A549 (cell line): ENCODE measurements around the gene KRTAP12-4. TPM values are rescaled to one million over a fixed set of nuclear protein-coding genes. Genes with fewer than 3 reads are reported as not detected.

Source experiments
- ATAC-seq, 2 experiments: fragments of 200-7000 bp in 1 of 2; fragments of >200 bp in 1 of 2; cut with Nextera tagmentation in 1 of 2; cut with Tn5 transposase in 1 of 2; 3 replicates each; pipeline versions ENCODE4 v1.8.0 to v1.9.1; 2018 to 2020; ENCODE audit warnings: mild to moderate bottlenecking in 1 of 2, moderate library complexity in 1 of 2
- CTCF ChIA-PET: fragments of 300-600 bp; sonication (Branson Sonifier 250); formaldehyde crosslinking; extraction: SDS; loops from one replicate; lab custom pipeline; 2021; ENCODE audit warnings: antibody characterized with exemption, inconsistent platforms; lab: Yijun Ruan, JAX
- POLR2A ChIA-PET: fragments of 350-600 bp; formaldehyde crosslinking; extraction: SDS; loops from one replicate; lab custom pipeline; 2021; ENCODE audit warnings: antibody characterized with exemption, inconsistent platforms; lab: Yijun Ruan, JAX
- DNase-seq, 2 experiments: peaks; one replicate each; pipeline versions ENCODE4 v3.0.0 to v3.0.0-alpha.2; 2011 to 2016; ENCODE audit warnings: low read depth in 1 of 2, low spot score in 1 of 2
- FAIRE-seq: peaks from 2 replicates; lab custom pipeline; 2011; peaks lifted over from hg19 to GRCh38; lab: Jason Lieb, UNC
- H3K27ac ChIP-seq, 2 experiments: fragments of >200 bp; sonication (Bioruptor Twin); formaldehyde crosslinking; 3 replicates each; pipeline ENCODE4 v1.5.1; 2016 to 2017
- H3K4me1 ChIP-seq: fragments of >200 bp; sonication (Bioruptor Twin); formaldehyde crosslinking; 3 replicates; pipeline ENCODE4 v1.6.1; 2016
- H3K4me2 ChIP-seq: fragments of >200 bp; sonication (Bioruptor Twin); formaldehyde crosslinking; 3 replicates; pipeline ENCODE4 v1.6.1; 2016
- H3K4me3 ChIP-seq: fragments of >200 bp; sonication (Bioruptor Twin); formaldehyde crosslinking; 3 replicates; pipeline ENCODE4 v1.5.1; 2016
- H3K9me3 ChIP-seq: fragments of >200 bp; sonication (Bioruptor Twin); formaldehyde crosslinking; 3 replicates; pipeline ENCODE4 v1.6.1; 2016
- CBX2 ChIP-seq: fragments of 200-600 bp; sonication (generic); IDR thresholded peaks from 2 replicates; pipeline ENCODE4 v1.6.1; 2016; ENCODE audit warnings: low read depth, mild to moderate bottlenecking, borderline replicate concordance
- CHD4 ChIP-seq: fragments of 200-600 bp; sonication (generic); IDR thresholded peaks from 2 replicates; pipeline ENCODE4 v1.6.1; 2016; ENCODE audit warnings: antibody characterized with exemption, mild to moderate bottlenecking, borderline replicate concordance
- EP300 ChIP-seq, 2 experiments: fragments of >200 bp; sonication (Bioruptor Twin); formaldehyde crosslinking; IDR thresholded peaks; 2 replicates in 1 of 2; 3 replicates in 1 of 2; pipeline ENCODE4 v1.6.1; 2016 to 2017
- ESRRA ChIP-seq: fragments of 150-350 bp; IDR thresholded peaks from 2 replicates; pipeline ENCODE4 v1.6.1; 2014; ENCODE audit warnings: mild to moderate bottlenecking, low read length, borderline replicate concordance
- FOSL2 ChIP-seq, 2 experiments: fragments of 450-650 bp in 1 of 2; fragments of >200 bp in 1 of 2; sonication (Bioruptor Twin) in 1 of 2; formaldehyde crosslinking; IDR thresholded peaks; 2 replicates each; pipeline versions ENCODE4 v1.5.0 to v1.6.1; 2016 to 2020; ENCODE audit warnings: mild to moderate bottlenecking in 1 of 2, moderate library complexity in 1 of 2
- HDAC2 ChIP-seq: fragments of 200-600 bp; sonication (generic); IDR thresholded peaks from 2 replicates; pipeline ENCODE4 v1.6.1; 2016
- HEYL ChIP-seq: fragments of 250-450 bp; sonication (Bioruptor Pico); IDR thresholded peaks from 2 replicates; pipeline ENCODE4 v1.8.0; 2021; ENCODE audit warnings: mild to moderate bottlenecking, moderate library complexity
- NFE2L2 ChIP-seq: fragments of 150-350 bp; conservative IDR thresholded peaks from 2 replicates; pipeline ENCODE4 v1.6.1; 2014; ENCODE audit warnings: low read length
- PHF8 ChIP-seq: fragments of 200-600 bp; sonication (generic); IDR thresholded peaks from 2 replicates; pipeline ENCODE4 v1.6.1; 2016; ENCODE audit warnings: low read depth, mild to moderate bottlenecking, antibody characterized with exemption, moderate library complexity, borderline replicate concordance
- RCOR1 ChIP-seq: fragments of 150-350 bp; IDR thresholded peaks from 2 replicates; pipeline ENCODE4 v1.6.1; 2014; ENCODE audit warnings: antibody characterized with exemption, low read length, low read depth
- USF2 ChIP-seq: fragments of 450-650 bp; IDR thresholded peaks from 2 replicates; pipeline ENCODE4 v1.6.1; 2014; ENCODE audit warnings: antibody characterized with exemption
- ZC3H11A ChIP-seq: fragments of 450-650 bp; IDR thresholded peaks from 2 replicates; pipeline ENCODE4 v1.6.1; 2014; ENCODE audit warnings: antibody characterized with exemption, mild to moderate bottlenecking
- WGBS: methylation state at CpG from one replicate; pipeline ENCODE4 v1.1.6; 2017; ENCODE audit errors: missing lambda C conversion rate; 5-methylcytosine and 5-hydroxymethylcytosine counted together
- polyA plus RNA-seq, 4 experiments: library from polyadenylated mRNA; depleted of rRNA in 3 of 4; stranded (reverse); fragments of >200 nt; fragmentation: RNase III in 1 of 4; extraction: RNeasy Plus Mini Kit Qiagen cat#74134 plus additional on column Dnase treatment in 1 of 4; gene quantifications; 2 replicates in 3 of 4; 3 replicates in 1 of 4; pipeline ENCODE4 v1.2.3, GENCODE V29; 2011 to 2017
- small RNA-seq, 6 experiments: library from RNA; depleted of rRNA; stranded (forward); fragments of <200 nt; gene quantifications; one replicate each; pipeline ENCODE3, GENCODE V24; 2012
- TF ChIP-seq, protein P1 (sequence below): fragments of >200 bp; sonication (Bioruptor Twin); formaldehyde crosslinking; IDR thresholded peaks from 3 replicates; pipeline ENCODE4 v1.5.1; 2016
- TF ChIP-seq, protein P2 (sequence below): IDR thresholded peaks from 2 replicates; pipeline ENCODE4 v1.6.1; 2012
- TF ChIP-seq, protein P3 (sequence below): fragments of 150-350 bp; IDR thresholded peaks from 2 replicates; pipeline ENCODE4 v1.6.1; 2014; ENCODE audit warnings: low read depth, mild to moderate bottlenecking, low read length

The KRTAP12-4 gene
- polyA plus RNA-seq, 2 of the 4 experiments (the other 2 are of a cell fraction): not detected

- Histone ChIP-seq H3K9me3 (peaks cover 3% of the 10 kb centered on the region; the same call in 1 of the 3 replicates), H3K27ac (no peak overlapping the region), H3K4me1 (no peaks in the 10 kb centered on the region), H3K4me3 (no peak overlapping the region), H3K4me2 (no peak overlapping the region)
- FAIRE-seq (no peak), ATAC-seq (no peak), DNase-seq (no peak)
- TF ChIP-seq USF2 (no peak), HDAC2 (no peak), HEYL (CRISPR knock-in tag) (no peak), FOSL2 (IDR thresholded peaks at IDR 0.05) (no peak), FOSL2 (CRISPR knock-in tag; IDR thresholded peaks at IDR 0.05) (no peak), CHD4 (no peak), EP300 (IDR thresholded peaks at IDR 0.05) (no peak), PHF8 (no peak), NFE2L2 (no peak), RCOR1 (no peak), ESRRA (no peak), ZC3H11A (no peak), CBX2 (no peak)
- TF ChIP-seq, protein P1, sequence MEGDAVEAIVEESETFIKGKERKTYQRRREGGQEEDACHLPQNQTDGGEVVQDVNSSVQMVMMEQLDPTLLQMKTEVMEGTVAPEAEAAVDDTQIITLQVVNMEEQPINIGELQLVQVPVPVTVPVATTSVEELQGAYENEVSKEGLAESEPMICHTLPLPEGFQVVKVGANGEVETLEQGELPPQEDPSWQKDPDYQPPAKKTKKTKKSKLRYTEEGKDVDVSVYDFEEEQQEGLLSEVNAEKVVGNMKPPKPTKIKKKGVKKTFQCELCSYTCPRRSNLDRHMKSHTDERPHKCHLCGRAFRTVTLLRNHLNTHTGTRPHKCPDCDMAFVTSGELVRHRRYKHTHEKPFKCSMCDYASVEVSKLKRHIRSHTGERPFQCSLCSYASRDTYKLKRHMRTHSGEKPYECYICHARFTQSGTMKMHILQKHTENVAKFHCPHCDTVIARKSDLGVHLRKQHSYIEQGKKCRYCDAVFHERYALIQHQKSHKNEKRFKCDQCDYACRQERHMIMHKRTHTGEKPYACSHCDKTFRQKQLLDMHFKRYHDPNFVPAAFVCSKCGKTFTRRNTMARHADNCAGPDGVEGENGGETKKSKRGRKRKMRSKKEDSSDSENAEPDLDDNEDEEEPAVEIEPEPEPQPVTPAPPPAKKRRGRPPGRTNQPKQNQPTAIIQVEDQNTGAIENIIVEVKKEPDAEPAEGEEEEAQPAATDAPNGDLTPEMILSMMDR: no peak
- TF ChIP-seq, protein P2, sequence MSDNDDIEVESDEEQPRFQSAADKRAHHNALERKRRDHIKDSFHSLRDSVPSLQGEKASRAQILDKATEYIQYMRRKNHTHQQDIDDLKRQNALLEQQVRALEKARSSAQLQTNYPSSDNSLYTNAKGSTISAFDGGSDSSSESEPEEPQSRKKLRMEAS: no peak
- TF ChIP-seq, protein P3, sequence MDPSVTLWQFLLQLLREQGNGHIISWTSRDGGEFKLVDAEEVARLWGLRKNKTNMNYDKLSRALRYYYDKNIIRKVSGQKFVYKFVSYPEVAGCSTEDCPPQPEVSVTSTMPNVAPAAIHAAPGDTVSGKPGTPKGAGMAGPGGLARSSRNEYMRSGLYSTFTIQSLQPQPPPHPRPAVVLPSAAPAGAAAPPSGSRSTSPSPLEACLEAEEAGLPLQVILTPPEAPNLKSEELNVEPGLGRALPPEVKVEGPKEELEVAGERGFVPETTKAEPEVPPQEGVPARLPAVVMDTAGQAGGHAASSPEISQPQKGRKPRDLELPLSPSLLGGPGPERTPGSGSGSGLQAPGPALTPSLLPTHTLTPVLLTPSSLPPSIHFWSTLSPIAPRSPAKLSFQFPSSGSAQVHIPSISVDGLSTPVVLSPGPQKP: no peak
- CTCF ChIA-PET: no interaction called here
- POLR2A ChIA-PET: no interaction called here
- 44% methylated on average over 4 of the region's 4 CpGs for WGBS
Observed at GRCh38 chr21:44606495-44606894, 48.0 kb downstream of the KRTAP12-4 start.

Small RNA genes lying within 50 kb of the gene (small RNA-seq; reads per million reads assigned to genes)
- gene KRTAP12-6P: 0 reads per million in 6 experiments

Other genes with a start within 250 kb of the KRTAP12-4 start
- 0.59 and 0.66 TPM in 2 replicates for gene LRRC3, start 199.1 kb downstream of the KRTAP12-4 start, polyA plus RNA-seq (2011; rRNA removed)
- gene LRRC3, start 199.1 kb downstream of the KRTAP12-4 start, polyA plus RNA-seq (2017; fragmentation: RNase III; extraction: RNeasy Plus Mini Kit Qiagen cat#74134 plus additional on column Dnase treatment): 0.96 to 1.1 TPM (median 1.1 TPM) in 3 replicates
- not detected in 2 replicates for gene KRTAP10-1, start 114.5 kb downstream of the KRTAP12-4 start, polyA plus RNA-seq (2011; rRNA removed)
- gene KRTAP10-1, start 114.5 kb downstream of the KRTAP12-4 start, polyA plus RNA-seq (2017; fragmentation: RNase III; extraction: RNeasy Plus Mini Kit Qiagen cat#74134 plus additional on column Dnase treatment): not detected in 3 replicates
- gene KRTAP10-2, start 103.2 kb downstream of the KRTAP12-4 start, polyA plus RNA-seq (2011; rRNA removed): not detected in 2 replicates
- gene KRTAP10-2, start 103.2 kb downstream of the KRTAP12-4 start, polyA plus RNA-seq (2017; fragmentation: RNase III; extraction: RNeasy Plus Mini Kit Qiagen cat#74134 plus additional on column Dnase treatment): not detected in 3 replicates
- not detected in 2 replicates for gene KRTAP10-3, start 95.9 kb downstream of the KRTAP12-4 start, polyA plus RNA-seq (2011; rRNA removed)
- not detected in 3 replicates for gene KRTAP10-3, start 95.9 kb downstream of the KRTAP12-4 start, polyA plus RNA-seq (2017; fragmentation: RNase III; extraction: RNeasy Plus Mini Kit Qiagen cat#74134 plus additional on column Dnase treatment)
- gene KRTAP10-4, start 80.9 kb downstream of the KRTAP12-4 start, polyA plus RNA-seq (2011; rRNA removed): not detected in 2 replicates
- gene KRTAP10-4, start 80.9 kb downstream of the KRTAP12-4 start, polyA plus RNA-seq (2017; fragmentation: RNase III; extraction: RNeasy Plus Mini Kit Qiagen cat#74134 plus additional on column Dnase treatment): not detected in 3 replicates
- not detected in 2 replicates for gene KRTAP10-5, start 74.1 kb downstream of the KRTAP12-4 start, polyA plus RNA-seq (2011; rRNA removed)
- not detected in 3 replicates for gene KRTAP10-5, start 74.1 kb downstream of the KRTAP12-4 start, polyA plus RNA-seq (2017; fragmentation: RNase III; extraction: RNeasy Plus Mini Kit Qiagen cat#74134 plus additional on column Dnase treatment)
- gene KRTAP10-6, start 62.2 kb downstream of the KRTAP12-4 start, polyA plus RNA-seq (2011; rRNA removed): not detected in 2 replicates
- not detected in 3 replicates for gene KRTAP10-6, start 62.2 kb downstream of the KRTAP12-4 start, polyA plus RNA-seq (2017; fragmentation: RNase III; extraction: RNeasy Plus Mini Kit Qiagen cat#74134 plus additional on column Dnase treatment)
- gene KRTAP10-7, start 54.1 kb downstream of the KRTAP12-4 start, polyA plus RNA-seq (2011; rRNA removed): not detected in 2 replicates
- not detected in 3 replicates for gene KRTAP10-7, start 54.1 kb downstream of the KRTAP12-4 start, polyA plus RNA-seq (2017; fragmentation: RNase III; extraction: RNeasy Plus Mini Kit Qiagen cat#74134 plus additional on column Dnase treatment)
- gene KRTAP10-8, start 42.6 kb downstream of the KRTAP12-4 start, polyA plus RNA-seq (2011; rRNA removed): not detected in 2 replicates
- gene KRTAP10-8, start 42.6 kb downstream of the KRTAP12-4 start, polyA plus RNA-seq (2017; fragmentation: RNase III; extraction: RNeasy Plus Mini Kit Qiagen cat#74134 plus additional on column Dnase treatment): not detected in 3 replicates
- gene KRTAP10-9, start 27.6 kb downstream of the KRTAP12-4 start, polyA plus RNA-seq (2011; rRNA removed): not detected in 2 replicates
- not detected in 3 replicates for gene KRTAP10-9, start 27.6 kb downstream of the KRTAP12-4 start, polyA plus RNA-seq (2017; fragmentation: RNase III; extraction: RNeasy Plus Mini Kit Qiagen cat#74134 plus additional on column Dnase treatment)
- not detected in 2 replicates for gene KRTAP10-10, start 17.3 kb downstream of the KRTAP12-4 start, polyA plus RNA-seq (2011; rRNA removed)
- gene KRTAP10-10, start 17.3 kb downstream of the KRTAP12-4 start, polyA plus RNA-seq (2017; fragmentation: RNase III; extraction: RNeasy Plus Mini Kit Qiagen cat#74134 plus additional on column Dnase treatment): not detected in 3 replicates
- gene KRTAP10-11, start 8.2 kb downstream of the KRTAP12-4 start, polyA plus RNA-seq (2011; rRNA removed): not detected in 2 replicates
- gene KRTAP10-11, start 8.2 kb downstream of the KRTAP12-4 start, polyA plus RNA-seq (2017; fragmentation: RNase III; extraction: RNeasy Plus Mini Kit Qiagen cat#74134 plus additional on column Dnase treatment): not detected in 3 replicates
- gene KRTAP12-3, start 3.3 kb upstream of the KRTAP12-4 start, polyA plus RNA-seq (2011; rRNA removed): not detected in 2 replicates
- gene KRTAP12-3, start 3.3 kb upstream of the KRTAP12-4 start, polyA plus RNA-seq (2017; fragmentation: RNase III; extraction: RNeasy Plus Mini Kit Qiagen cat#74134 plus additional on column Dnase treatment): not detected in 3 replicates
- gene KRTAP12-2, start 12.3 kb upstream of the KRTAP12-4 start, polyA plus RNA-seq (2011; rRNA removed): not detected in 2 replicates
- gene KRTAP12-2, start 12.3 kb upstream of the KRTAP12-4 start, polyA plus RNA-seq (2017; fragmentation: RNase III; extraction: RNeasy Plus Mini Kit Qiagen cat#74134 plus additional on column Dnase treatment): not detected in 3 replicates
- gene KRTAP12-1, start 27.5 kb upstream of the KRTAP12-4 start, polyA plus RNA-seq (2011; rRNA removed): not detected in 2 replicates
- not detected in 3 replicates for gene KRTAP12-1, start 27.5 kb upstream of the KRTAP12-4 start, polyA plus RNA-seq (2017; fragmentation: RNase III; extraction: RNeasy Plus Mini Kit Qiagen cat#74134 plus additional on column Dnase treatment)
- gene KRTAP10-12, start 42.5 kb upstream of the KRTAP12-4 start, polyA plus RNA-seq (2011; rRNA removed): not detected in 2 replicates
- not detected in 3 replicates for gene KRTAP10-12, start 42.5 kb upstream of the KRTAP12-4 start, polyA plus RNA-seq (2017; fragmentation: RNase III; extraction: RNeasy Plus Mini Kit Qiagen cat#74134 plus additional on column Dnase treatment)
- gene TSPEAR, start 56.9 kb upstream of the KRTAP12-4 start, polyA plus RNA-seq (2011; rRNA removed): not detected in 2 replicates
- not detected in 3 replicates for gene TSPEAR, start 56.9 kb upstream of the KRTAP12-4 start, polyA plus RNA-seq (2017; fragmentation: RNase III; extraction: RNeasy Plus Mini Kit Qiagen cat#74134 plus additional on column Dnase treatment)
- 65.8 and 68.2 TPM in 2 replicates for gene UBE2G2, start 147.2 kb upstream of the KRTAP12-4 start, polyA plus RNA-seq (2011; rRNA removed)
- 56.9 to 63.5 TPM (median 62.7 TPM) in 3 replicates for gene UBE2G2, start 147.2 kb upstream of the KRTAP12-4 start, polyA plus RNA-seq (2017; fragmentation: RNase III; extraction: RNeasy Plus Mini Kit Qiagen cat#74134 plus additional on column Dnase treatment)
- 77.7 and 110 TPM in 2 replicates for gene SUMO3, start 163.4 kb upstream of the KRTAP12-4 start, polyA plus RNA-seq (2011; rRNA removed)
- 69.2 to 79.4 TPM (median 78.4 TPM) in 3 replicates for gene SUMO3, start 163.4 kb upstream of the KRTAP12-4 start, polyA plus RNA-seq (2017; fragmentation: RNase III; extraction: RNeasy Plus Mini Kit Qiagen cat#74134 plus additional on column Dnase treatment)
- 97.6 and 99.4 TPM in 2 replicates for gene PTTG1IP, start 219.0 kb upstream of the KRTAP12-4 start, polyA plus RNA-seq (2011; rRNA removed)
- 93.2 to 103 TPM (median 98.7 TPM) in 3 replicates for gene PTTG1IP, start 219.0 kb upstream of the KRTAP12-4 start, polyA plus RNA-seq (2017; fragmentation: RNase III; extraction: RNeasy Plus Mini Kit Qiagen cat#74134 plus additional on column Dnase treatment)